Stimulated activated CD4-positive, alpha-beta T cell treated with anti-CD3 and anti-CD28 coated beads, Interleukin-15, amount 100 ng/mL, for 48 hours (primary cell): ENCODE measurements around the gene CTPS2.

Experiments used
- DNase-seq, 2 donors: peaks; one replicate each; pipeline ENCODE4 v3.0.0-alpha.2; 2020; ENCODE audit warnings: low read depth in 2 of 2

CTPS2 gene

DNA sequence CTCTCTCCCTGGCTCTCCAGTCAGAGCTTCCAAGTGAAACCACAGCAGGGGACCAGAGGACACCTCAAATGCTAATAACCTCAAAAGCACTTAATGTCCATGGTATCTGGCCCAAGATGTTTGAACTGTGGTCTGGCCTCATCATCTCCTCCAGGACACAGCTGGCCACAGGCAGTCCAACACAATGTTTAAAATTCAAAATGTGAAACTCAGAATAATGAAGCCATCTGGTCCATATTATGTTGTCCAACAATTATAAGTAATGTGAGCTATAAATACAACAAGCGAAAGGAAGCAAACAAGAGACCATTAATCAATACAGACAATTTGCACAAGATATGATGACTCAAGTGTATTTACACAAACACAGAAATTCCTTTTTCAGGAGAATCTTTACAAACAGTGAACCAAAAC lies 153.3 kb downstream of the CTPS2 start:
- DNase-seq, result no peak

DNA sequence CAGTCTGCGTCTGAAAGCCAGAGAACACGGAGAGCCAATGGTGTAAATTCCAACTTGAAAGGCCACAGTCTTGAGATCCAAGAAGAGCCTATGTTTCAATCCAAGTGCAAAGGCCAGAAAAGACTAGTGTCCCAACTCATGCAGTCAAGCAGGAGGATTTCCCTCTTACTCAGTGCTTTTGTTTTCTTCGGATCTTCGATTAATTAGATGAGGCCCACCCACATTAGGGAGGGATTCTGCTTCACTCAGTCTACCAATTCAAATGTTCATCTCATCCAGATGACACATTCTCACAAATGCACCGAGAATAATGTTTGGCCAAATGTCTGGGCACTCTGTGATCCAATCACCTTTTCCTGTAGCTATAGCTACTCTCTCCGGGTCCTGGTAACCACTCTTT lies 154.0 kb downstream of the CTPS2 start:
- DNase-seq, result no peak

DNA sequence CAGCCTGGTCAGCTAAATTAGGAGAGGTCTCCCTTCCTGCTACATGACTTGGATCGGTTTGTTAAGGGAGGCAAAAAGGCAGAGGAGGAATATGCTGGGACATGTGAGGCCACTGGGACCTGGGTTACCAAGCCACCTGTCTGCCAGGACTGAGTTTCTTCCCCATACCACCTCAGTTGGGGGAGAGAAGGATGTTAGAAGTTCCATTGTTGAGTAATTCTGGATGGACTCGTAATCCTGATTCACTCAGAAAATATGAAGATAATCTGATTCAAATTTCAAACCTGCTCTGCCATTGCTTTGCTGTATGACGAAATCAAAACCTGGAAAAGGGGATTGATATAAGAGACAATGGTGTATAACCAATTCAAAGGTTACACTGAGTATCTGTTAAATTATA lies 159.9 kb downstream of the CTPS2 start:
- DNase-seq, result no peak

DNA sequence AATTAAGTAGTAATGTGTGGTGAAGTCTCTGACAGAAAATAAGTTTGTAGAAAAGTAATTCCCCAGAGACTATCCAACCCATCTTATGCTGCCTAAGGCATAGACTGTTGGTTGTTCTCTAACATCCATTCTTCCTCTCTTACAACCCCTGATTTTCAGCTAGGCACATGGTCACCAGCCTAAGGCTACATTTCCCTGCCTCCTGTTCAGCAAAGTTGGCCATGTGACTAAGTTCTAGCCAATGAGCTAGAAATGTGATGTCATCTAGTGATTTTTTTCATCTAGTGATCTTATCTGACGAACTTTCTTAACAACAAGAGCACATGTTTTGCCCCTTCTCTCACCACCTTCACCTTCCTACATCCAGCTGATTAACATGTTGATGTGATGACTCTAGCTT lies 164.8 kb downstream of the CTPS2 start:
- no peak for DNase-seq

DNA sequence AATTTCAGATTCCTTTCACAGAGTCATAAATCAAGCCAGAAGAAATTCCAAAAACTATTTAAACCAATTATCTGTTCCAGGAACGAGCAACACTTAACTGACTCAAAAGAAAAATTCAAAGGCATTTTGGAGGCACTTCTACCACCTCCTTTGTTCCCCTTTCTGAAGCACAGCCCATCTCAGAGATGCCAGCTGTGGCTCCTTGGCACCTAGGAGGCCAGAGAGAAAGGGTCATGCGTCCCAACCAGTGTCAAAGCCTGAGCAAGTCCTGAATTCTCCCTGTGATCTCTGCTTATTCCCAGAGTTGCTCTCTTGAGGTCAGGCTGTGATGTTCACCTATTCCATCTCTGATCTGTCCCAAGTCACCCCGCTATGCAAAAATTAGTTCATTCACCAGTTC lies 167.5 kb downstream of the CTPS2 start:
- no peak for DNase-seq
